GM23338 (cell line): ENCODE data around the gene ARHGAP28. TPM values are rescaled to one million over a fixed set of nuclear protein-coding genes. Genes with fewer than 3 reads are reported as not detected.

Source experiments
- ATAC-seq: fragments of 200-7000 bp; cut with Tn5 transposase; 3 replicates; pipeline ENCODE4 v1.9.1; 2020
- DNase-seq: peaks from one replicate; pipeline ENCODE4 v3.0.0-alpha.2; 2015; ENCODE audit warnings: low spot score
- H2AFZ ChIP-seq: fragments of 200-600 bp; sonication (generic); 2 replicates; pipeline ENCODE4 v1.8.0; 2016; ENCODE audit warnings: antibody characterized with exemption, mild to moderate bottlenecking, moderate library complexity
- H3F3A ChIP-seq: fragments of 200-600 bp; sonication (generic); replicated peaks from 2 replicates; pipeline ENCODE4 v1.8.0; 2017; ENCODE audit warnings: antibody characterized with exemption, mixed run types, low read depth
- H3K27ac ChIP-seq: fragments of 200-600 bp; sonication (generic); 2 replicates; pipeline ENCODE4 v1.6.1; 2016; ENCODE audit warnings: low read depth
- H3K27me3 ChIP-seq: fragments of 200-600 bp; sonication (generic); 2 replicates; pipeline ENCODE4 v1.8.0; 2016; ENCODE audit warnings: mild to moderate bottlenecking, mixed run types, moderate library complexity; ENCODE audit not compliant: insufficient read depth
- H3K36me3 ChIP-seq: fragments of 200-600 bp; sonication (generic); 2 replicates; pipeline ENCODE4 v1.8.0; 2016; ENCODE audit warnings: mild to moderate bottlenecking; ENCODE audit not compliant: insufficient read depth
- H3K4me1 ChIP-seq: fragments of 200-600 bp; sonication (generic); 2 replicates; pipeline ENCODE4 v1.8.0; 2016; ENCODE audit warnings: mild to moderate bottlenecking, moderate library complexity; ENCODE audit not compliant: insufficient read depth
- H3K4me2 ChIP-seq: fragments of 200-600 bp; sonication (generic); 2 replicates; pipeline ENCODE4 v1.7.1; 2017; ENCODE audit warnings: mixed run types
- H3K4me3 ChIP-seq: fragments of 200-600 bp; sonication (generic); 2 replicates; pipeline ENCODE4 v1.6.1; 2016; ENCODE audit warnings: mixed run types
- H3K79me2 ChIP-seq: fragments of 200-600 bp; sonication (generic); replicated peaks from 2 replicates; pipeline ENCODE4 v1.8.0; 2017; ENCODE audit warnings: mild to moderate bottlenecking; ENCODE audit not compliant: insufficient read depth
- H3K9me2 ChIP-seq: fragments of 200-600 bp; sonication (generic); 2 replicates; pipeline ENCODE4 v1.8.0; 2017; ENCODE audit not compliant: insufficient read depth
- H4K20me1 ChIP-seq: fragments of 200-600 bp; sonication (generic); replicated peaks from 2 replicates; pipeline ENCODE4 v1.8.0; 2017; ENCODE audit warnings: mild to moderate bottlenecking; ENCODE audit not compliant: insufficient read depth
- H3K27ac Mint-ChIP-seq: 2 replicates; pipeline ENCODE4 v1.8.0; 2020; ENCODE audit warnings: inconsistent platforms, mild to moderate bottlenecking, moderate library complexity, mixed read lengths
- H3K27me3 Mint-ChIP-seq: 3 replicates; pipeline ENCODE4 v1.8.0; 2022; ENCODE audit warnings: low read depth, mild to moderate bottlenecking, moderate library complexity, mixed read lengths, inconsistent platforms; ENCODE audit not compliant: insufficient read depth, poor library complexity
- H3K36me3 Mint-ChIP-seq: 3 replicates; pipeline ENCODE4 v1.8.0; 2021; ENCODE audit warnings: low read depth, mild to moderate bottlenecking, inconsistent platforms, moderate library complexity, mixed read lengths
- H3K4me1 Mint-ChIP-seq: 3 replicates; pipeline ENCODE4 v1.8.0; 2020; ENCODE audit warnings: mild to moderate bottlenecking, inconsistent platforms, mixed read lengths
- H3K4me3 Mint-ChIP-seq: 3 replicates; pipeline ENCODE4 v1.8.0; 2021; ENCODE audit warnings: moderate library complexity, mild to moderate bottlenecking, inconsistent platforms, mixed read lengths
- H3K9me3 Mint-ChIP-seq: 3 replicates; pipeline ENCODE4 v1.8.0; 2020; ENCODE audit warnings: moderate library complexity, mild to moderate bottlenecking, inconsistent platforms, mixed read lengths
- CREB1 ChIP-seq: fragments of 250-450 bp; sonication (Bioruptor Pico); IDR thresholded peaks from 2 replicates; pipeline ENCODE4 v1.5.0; 2020; ENCODE audit warnings: low read depth, mild to moderate bottlenecking, moderate library complexity
- CTCF ChIP-seq, 2 experiments: fragments of 200-600 bp in 1 of 2; sonication (generic) in 1 of 2; conservative IDR thresholded peaks; 2 replicates each; pipeline versions ENCODE4 v1.5.1 to v1.6.1; 2016 to 2017; ENCODE audit warnings: antibody characterized with exemption in 2 of 2, low read depth in 2 of 2, mild to moderate bottlenecking in 2 of 2, moderate library complexity in 1 of 2
- ETS1 ChIP-seq: IDR thresholded peaks from 2 replicates; pipeline ENCODE4 v1.6.1; 2016; ENCODE audit warnings: antibody characterized with exemption
- EZH2 ChIP-seq: fragments of 200-600 bp; sonication (generic); IDR thresholded peaks from one replicate; pipeline ENCODE4 v1.8.0; 2017; ENCODE audit warnings: antibody characterized with exemption, mild to moderate bottlenecking, low read depth; ENCODE audit not compliant: unreplicated experiment
- EZH2phosphoT487 ChIP-seq: fragments of 200-600 bp; sonication (generic); IDR thresholded peaks from one replicate; pipeline ENCODE4 v1.8.1; 2018; ENCODE audit warnings: antibody characterized with exemption; ENCODE audit not compliant: unreplicated experiment
- JUNB ChIP-seq: IDR thresholded peaks from one replicate; pipeline ENCODE4 v1.6.1; 2016; ENCODE audit warnings: antibody characterized with exemption; ENCODE audit not compliant: unreplicated experiment
- NANOG ChIP-seq: IDR thresholded peaks from 2 replicates; pipeline ENCODE4 v1.6.1; 2016; ENCODE audit warnings: antibody characterized with exemption, borderline replicate concordance
- POLR2AphosphoS5 ChIP-seq: IDR thresholded peaks from 2 replicates; pipeline ENCODE4 v1.6.1; 2016; ENCODE audit warnings: antibody characterized with exemption, low read depth
- REST ChIP-seq: IDR thresholded peaks from one replicate; pipeline ENCODE4 v1.6.1; 2018; ENCODE audit warnings: antibody characterized with exemption; ENCODE audit not compliant: unreplicated experiment
- STAT1 ChIP-seq: IDR thresholded peaks from one replicate; pipeline ENCODE4 v1.6.1; 2016; ENCODE audit warnings: antibody characterized with exemption; ENCODE audit not compliant: unreplicated experiment
- ZNF114 ChIP-seq: fragments of 250-450 bp; sonication (Bioruptor Pico); IDR thresholded peaks from 2 replicates; pipeline ENCODE4 v1.5.0; 2020; ENCODE audit warnings: mild to moderate bottlenecking, moderate library complexity
- ZNF331 ChIP-seq: fragments of 250-450 bp; sonication (Bioruptor Pico); IDR thresholded peaks from 2 replicates; pipeline ENCODE4 v1.5.0; 2020; ENCODE audit warnings: low read depth, mild to moderate bottlenecking, moderate library complexity
- ZNF462 ChIP-seq: fragments of 250-450 bp; sonication (Bioruptor Pico); IDR thresholded peaks from 2 replicates; pipeline ENCODE4 v1.5.0; 2020; ENCODE audit warnings: mild to moderate bottlenecking, moderate library complexity
- polyA plus RNA-seq: library from polyadenylated mRNA; unstranded; fragments of >200 nt; fragmentation: Nextera tagmentation; extraction: Ambion mirVana; gene quantifications from 2 replicates; pipeline ENCODE4 v1.2.1, GENCODE V29; 2016
- total RNA-seq: library from RNA; depleted of rRNA; stranded (reverse); fragments of >200 nt; shearing (Covaris generic); gene quantifications from 2 replicates; pipeline ENCODE4 v1.2.3, GENCODE V29; 2014

The ARHGAP28 gene
- total and polyA plus RNA-seq, 2 experiments from 2014 or later: 2.8 to 9.6 TPM

GRCh38 chr18:6835345-6835744, 105.8 kb downstream of the ARHGAP28 start:
- no peak for ATAC-seq
- peaks cover 2% of the 10 kb centered on the region; the same call in 2 of the 3 replicates for H3K36me3 Mint-ChIP-seq
- Histone ChIP-seq H3K4me2 (no peak overlapping the region), H3K27me3 (no peaks in the 10 kb centered on the region), H3K4me1 (no peaks in the 10 kb centered on the region), H3F3A (no peaks in the 10 kb centered on the region), H3K4me3 (no peak overlapping the region), H3K9me2 (0 out of 2 replicates have a peak, but pooled peaks cover 5% of the 10 kb centered on the region), H3K36me3 (no peaks in the 10 kb centered on the region), H3K27ac (no peak overlapping the region), H4K20me1 (no peaks in the 10 kb centered on the region), H2AFZ (no peak overlapping the region), H3K79me2 (no peaks in the 10 kb centered on the region)
- peaks cover 2% of the 10 kb centered on the region; the same call in 2 of the 3 replicates for H3K9me3 Mint-ChIP-seq
- TF ChIP-seq ZNF114 (CRISPR knock-in tag): no peak
- TF ChIP-seq ZNF462 (CRISPR knock-in tag): no peak
- TF ChIP-seq EZH2phosphoT487: no peak
- no peak for TF ChIP-seq JUNB
- no peak for TF ChIP-seq POLR2AphosphoS5
- no peak for TF ChIP-seq ZNF331
- no peak for TF ChIP-seq REST
- no peak for TF ChIP-seq ETS1
- TF ChIP-seq NANOG: no peak
- no peak for TF ChIP-seq STAT1
- TF ChIP-seq EZH2: no peak
- TF ChIP-seq CREB1 (CRISPR knock-in tag): no peak
- TF ChIP-seq CTCF (conservative IDR thresholded peaks at IDR 0.05; ENCODE audit: low read depth in 2 of 2): no peak
- no peak overlapping the region for H3K27ac Mint-ChIP-seq
- no peaks in the 10 kb centered on the region for H3K4me1 Mint-ChIP-seq
- H3K4me3 Mint-ChIP-seq: no peak overlapping the region
- DNase-seq: no peak
- peaks cover 1% of the 10 kb centered on the region for H3K27me3 Mint-ChIP-seq
